ENCODE results near the gene SCNN1A. TPM values are rescaled to one million over a fixed set of nuclear protein-coding genes. Genes with fewer than 3 reads are reported as not detected.

SCNN1A gene
- total and polyA plus RNA-seq, 2 donors (not counting 3 experiments of a cell fraction or from before 2014, with no cell fraction given), result 0.12 to 0.18 TPM

DNA sequence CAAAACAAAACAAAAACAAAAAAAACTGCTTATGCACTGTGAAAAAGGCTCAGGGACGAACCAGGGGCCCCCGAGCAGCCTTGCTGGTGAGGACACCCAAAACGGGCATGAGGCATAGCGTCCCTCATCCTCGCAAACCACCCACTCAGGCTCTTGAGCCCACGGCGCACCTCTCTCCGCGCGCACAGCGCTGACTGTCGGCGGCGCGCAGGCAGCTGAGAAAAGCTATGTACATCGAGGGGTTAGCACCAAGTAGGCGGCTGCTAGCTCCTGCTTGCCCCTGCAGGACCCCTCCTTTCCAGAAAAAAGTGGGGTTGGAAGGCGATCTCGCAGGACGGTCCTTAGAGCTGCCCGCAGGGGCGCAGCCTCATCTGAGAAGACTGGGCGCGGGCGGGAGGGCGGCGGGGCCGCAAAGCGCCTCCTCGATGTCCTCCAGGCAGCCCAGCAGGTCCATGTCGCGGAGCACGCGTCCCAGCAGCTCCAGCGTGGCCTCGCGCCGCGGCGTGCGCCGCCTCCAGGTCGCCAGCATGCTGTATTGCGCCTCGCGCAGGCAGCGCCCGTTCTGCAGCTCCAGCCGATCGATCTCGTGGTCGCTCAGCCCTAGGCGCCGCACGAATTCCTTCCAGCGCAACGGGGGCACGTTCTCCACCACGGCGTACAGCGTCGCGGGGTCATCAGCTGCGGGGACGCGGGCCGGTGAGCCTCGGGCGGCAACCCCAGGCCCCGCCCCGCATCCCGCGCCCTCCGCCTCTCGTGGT, 46.2 kb downstream of the SCNN1A start:
- FAIRE-seq (no peak), DNase-seq (ENCODE audit: low read depth, low spot score) (no peak)
- H3K4me1 ChIP-seq (ENCODE audit: control insufficient read depth, extremely low read depth, insufficient read depth, low read length), result peaks cover 28% of the 10 kb centered on the region
- H4K20me1 ChIP-seq (replicated peaks; ENCODE audit: control insufficient read depth, extremely low read depth, insufficient read depth, low read length), result no peaks in the 10 kb centered on the region
- H3K27ac ChIP-seq (ENCODE audit: insufficient read depth, low read depth, low read length), result no peak overlapping the region
- no peak overlapping the region for H2AFZ ChIP-seq (ENCODE audit: low read depth, low read length)
- H3K36me3 ChIP-seq (ENCODE audit: control insufficient read depth in 2 of 2, extremely low read depth in 1 of 2, insufficient read depth in 2 of 2, low read length in 2 of 2), result peaks cover 32 to 52% of the 10 kb centered on the region in 2 experiments
- BruUV-seq (replicated peaks), result TSS peak; percentile 25
- no peaks in the 10 kb centered on the region for H3K9me1 ChIP-seq (replicated peaks; ENCODE audit: control insufficient read depth, extremely low read depth, insufficient read depth, low read length)
- dilution Hi-C loops (cut with MboI; ENCODE audit: extremely low pct_ligation_motif_present, low sequenced_read_pairs), result no loop called here
- TF ChIP-seq MYC (IDR thresholded peaks at IDR 0.05; ENCODE audit: low read depth, low read length) (no peak), GATA2 (IDR thresholded peaks at IDR 0.05; ENCODE audit: insufficient read depth, insufficient read length, low read depth, low read length) (no peak)
- POLR2A ChIA-PET, result no interaction called here
- CTCF ChIA-PET, result interaction anchor here (1.6 to 4.9 kb wide), 3 partner anchors 10 to 136 kb away, joined by 4 to 47 read pairs (median 16); no protein-coding TSS in a partner anchor
- intact Hi-C loops (cut with micrococcal nuclease), result no loop called here
- H3K27me3 ChIP-seq (ENCODE audit: control insufficient read depth in 2 of 2, insufficient read depth in 2 of 2, low read length in 2 of 2), result no peaks in the 10 kb centered on the region
- peaks cover 22% of the 10 kb centered on the region for H3K79me2 ChIP-seq (ENCODE audit: control insufficient read depth, insufficient read depth, low read length)
- no peak overlapping the region for H3K4me2 ChIP-seq (ENCODE audit: insufficient read depth, low read length)
- no peak overlapping the region for H3K4me3 ChIP-seq (replicated peaks in 1 of 3; ENCODE audit: insufficient read depth in 1 of 3, low read depth in 1 of 3, low read length in 3 of 3)
- no peaks in the 10 kb centered on the region for H3K9me3 ChIP-seq (replicated peaks; ENCODE audit: control insufficient read depth, insufficient read depth, low read length)
- H3K9ac ChIP-seq (replicated peaks; ENCODE audit: extremely low read depth, insufficient read depth, low read length), result no peak overlapping the region

DNA sequence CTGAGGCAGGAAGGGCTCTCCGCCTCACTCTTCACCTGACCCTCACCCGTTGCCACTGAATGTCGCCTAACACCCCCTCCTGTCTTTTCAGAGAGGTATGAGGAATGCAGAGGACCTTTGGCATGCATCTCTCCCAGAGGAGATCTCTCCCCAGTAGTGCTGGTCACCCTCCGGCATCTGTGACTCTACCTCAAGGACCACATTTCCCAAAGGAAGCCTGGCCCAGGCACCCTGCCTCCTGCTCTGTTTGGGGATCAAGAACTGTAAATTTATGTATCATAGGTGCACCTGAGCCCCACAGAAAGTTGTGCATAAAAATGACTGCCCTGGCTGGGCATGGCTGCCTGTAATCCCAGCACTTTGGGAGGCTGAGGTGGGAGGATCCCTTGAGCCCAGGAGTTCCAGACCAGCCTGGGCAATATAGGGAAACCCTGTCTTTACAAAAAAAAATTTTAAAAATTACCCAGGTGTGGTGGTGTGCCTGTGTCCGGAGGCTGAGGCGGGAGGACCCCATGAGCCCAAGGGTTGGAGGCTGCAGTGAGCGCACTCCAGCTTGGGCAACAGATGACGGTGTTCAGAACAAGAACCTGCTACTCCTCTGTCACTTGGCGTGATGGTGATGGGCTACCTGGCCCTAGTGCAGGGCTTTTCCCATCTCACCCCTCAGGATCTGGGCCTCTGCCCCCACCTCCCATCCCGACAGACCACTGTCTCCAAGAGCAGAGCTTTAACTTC, 47.2 kb downstream of the SCNN1A start:
- no peak for FAIRE-seq
- H3K27ac ChIP-seq (ENCODE audit: insufficient read depth, low read depth, low read length), result no peak overlapping the region

More for the DNA sequence above, 47.2 kb downstream of the SCNN1A start:
- no peak for DNase-seq (ENCODE audit: low read depth, low spot score)
- BruUV-seq (replicated peaks), result no TSS peak
- CTCF ChIA-PET, result interaction anchor here (1.6 to 4.9 kb wide), 3 partner anchors 11 to 137 kb away, joined by 4 to 47 read pairs (median 16); no protein-coding TSS in a partner anchor
- H3K9me1 ChIP-seq (replicated peaks; ENCODE audit: control insufficient read depth, extremely low read depth, insufficient read depth, low read length), result no peaks in the 10 kb centered on the region
- TF ChIP-seq GATA2 (IDR thresholded peaks at IDR 0.05; ENCODE audit: insufficient read depth, insufficient read length, low read depth, low read length) (no peak), MYC (IDR thresholded peaks at IDR 0.05; ENCODE audit: low read depth, low read length) (no peak), FOS (IDR thresholded peaks at IDR 0.05; ENCODE audit: borderline replicate concordance, insufficient read depth, low read length) (no peak), POLR2AphosphoS5 (IDR thresholded peaks at IDR 0.05; ENCODE audit: insufficient read depth, low read depth, low read length) (no peak), JUN (IDR thresholded peaks at IDR 0.05; ENCODE audit: borderline replicate concordance, insufficient read depth, insufficient read length, low read depth) (no peak), POLR2A (IDR thresholded peaks at IDR 0.05; ENCODE audit: low read depth, low read length) (no peak), EZH2 (IDR thresholded peaks at IDR 0.05; ENCODE audit: borderline replicate concordance, low read depth, low read length, severe bottlenecking) (no peak)
- TF ChIP-seq, protein P1, sequence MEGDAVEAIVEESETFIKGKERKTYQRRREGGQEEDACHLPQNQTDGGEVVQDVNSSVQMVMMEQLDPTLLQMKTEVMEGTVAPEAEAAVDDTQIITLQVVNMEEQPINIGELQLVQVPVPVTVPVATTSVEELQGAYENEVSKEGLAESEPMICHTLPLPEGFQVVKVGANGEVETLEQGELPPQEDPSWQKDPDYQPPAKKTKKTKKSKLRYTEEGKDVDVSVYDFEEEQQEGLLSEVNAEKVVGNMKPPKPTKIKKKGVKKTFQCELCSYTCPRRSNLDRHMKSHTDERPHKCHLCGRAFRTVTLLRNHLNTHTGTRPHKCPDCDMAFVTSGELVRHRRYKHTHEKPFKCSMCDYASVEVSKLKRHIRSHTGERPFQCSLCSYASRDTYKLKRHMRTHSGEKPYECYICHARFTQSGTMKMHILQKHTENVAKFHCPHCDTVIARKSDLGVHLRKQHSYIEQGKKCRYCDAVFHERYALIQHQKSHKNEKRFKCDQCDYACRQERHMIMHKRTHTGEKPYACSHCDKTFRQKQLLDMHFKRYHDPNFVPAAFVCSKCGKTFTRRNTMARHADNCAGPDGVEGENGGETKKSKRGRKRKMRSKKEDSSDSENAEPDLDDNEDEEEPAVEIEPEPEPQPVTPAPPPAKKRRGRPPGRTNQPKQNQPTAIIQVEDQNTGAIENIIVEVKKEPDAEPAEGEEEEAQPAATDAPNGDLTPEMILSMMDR (IDR thresholded peaks at IDR 0.05; ENCODE audit: extremely low read depth in 1 of 2, insufficient read depth in 1 of 2, low read depth in 1 of 2, low read length in 2 of 2), result no peak
- TF ChIP-seq, protein P2, sequence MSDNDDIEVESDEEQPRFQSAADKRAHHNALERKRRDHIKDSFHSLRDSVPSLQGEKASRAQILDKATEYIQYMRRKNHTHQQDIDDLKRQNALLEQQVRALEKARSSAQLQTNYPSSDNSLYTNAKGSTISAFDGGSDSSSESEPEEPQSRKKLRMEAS (IDR thresholded peaks at IDR 0.05; ENCODE audit: insufficient read depth, insufficient read length), result no peak
- H3K4me1 ChIP-seq (ENCODE audit: control insufficient read depth, extremely low read depth, insufficient read depth, low read length), result peaks cover 35% of the 10 kb centered on the region
- H3K79me2 ChIP-seq (ENCODE audit: control insufficient read depth, insufficient read depth, low read length), result peaks cover 13% of the 10 kb centered on the region
- no peak overlapping the region for H3K4me2 ChIP-seq (ENCODE audit: insufficient read depth, low read length)
- peaks cover 26 to 43% of the 10 kb centered on the region in 2 experiments for H3K36me3 ChIP-seq (ENCODE audit: control insufficient read depth in 2 of 2, extremely low read depth in 1 of 2, insufficient read depth in 2 of 2, low read length in 2 of 2)
- dilution Hi-C loops (cut with MboI; ENCODE audit: extremely low pct_ligation_motif_present, low sequenced_read_pairs) (no loop called here), intact Hi-C loops (cut with micrococcal nuclease) (no loop called here)
- no peak overlapping the region for H3K9ac ChIP-seq (replicated peaks; ENCODE audit: extremely low read depth, insufficient read depth, low read length)
- H3K27me3 ChIP-seq (ENCODE audit: control insufficient read depth in 2 of 2, insufficient read depth in 2 of 2, low read length in 2 of 2), result no peaks in the 10 kb centered on the region
- POLR2A ChIA-PET, result no interaction called here
- H3K9me3 ChIP-seq (replicated peaks; ENCODE audit: control insufficient read depth, insufficient read depth, low read length), result no peaks in the 10 kb centered on the region
- no peak overlapping the region for H3K4me3 ChIP-seq (replicated peaks in 1 of 3; ENCODE audit: insufficient read depth in 1 of 3, low read depth in 1 of 3, low read length in 3 of 3)
- no peak overlapping the region for H2AFZ ChIP-seq (ENCODE audit: low read depth, low read length)
- H4K20me1 ChIP-seq (replicated peaks; ENCODE audit: control insufficient read depth, extremely low read depth, insufficient read depth, low read length), result no peaks in the 10 kb centered on the region
